GM04503 (cell line): ENCODE data around the gene PAPPA2.

Experiments
- DNase-seq: peaks from one replicate; pipeline ENCODE4 v3.0.0-alpha.2; 2012; ENCODE audit warnings: low read depth

PAPPA2 gene

GRCh38 chr1:176501599-176501998 lies 38.6 kb downstream of the PAPPA2 start:
- no peak for DNase-seq

- DNase-seq = no peak
Measured at GRCh38 chr1:176504848-176505553, 42.0 kb downstream of the PAPPA2 start.

GRCh38 chr1:176512966-176513365 lies 50.0 kb downstream of the PAPPA2 start:
- DNase-seq = no peak

- DNase-seq = peak; percentile 10
Measured at GRCh38 chr1:176515310-176515709, 52.3 kb downstream of the PAPPA2 start.

GRCh38 chr1:176517484-176517883 lies 54.5 kb downstream of the PAPPA2 start:
- DNase-seq = no peak

GRCh38 chr1:176521211-176521610 lies 58.2 kb downstream of the PAPPA2 start:
- no peak for DNase-seq

GRCh38 chr1:176522310-176522845 lies 59.4 kb downstream of the PAPPA2 start:
- DNase-seq = no peak

GRCh38 chr1:176529395-176530090 lies 66.6 kb downstream of the PAPPA2 start:
- DNase-seq = no peak

- no peak for DNase-seq
Measured at GRCh38 chr1:176531036-176531435, 68.1 kb downstream of the PAPPA2 start.

- no peak for DNase-seq
Measured at GRCh38 chr1:176531921-176532897, 69.2 kb downstream of the PAPPA2 start.

- DNase-seq = no peak
Measured at GRCh38 chr1:176533020-176533419, 70.0 kb downstream of the PAPPA2 start.

- no peak for DNase-seq
Measured at GRCh38 chr1:176536588-176536987, 73.6 kb downstream of the PAPPA2 start.

- no peak for DNase-seq
Measured at GRCh38 chr1:176539018-176539417, 76.0 kb downstream of the PAPPA2 start.

- no peak for DNase-seq
Measured at GRCh38 chr1:176540428-176540827, 77.5 kb downstream of the PAPPA2 start.

- no peak for DNase-seq
Measured at GRCh38 chr1:176541663-176542062, 78.7 kb downstream of the PAPPA2 start.

- DNase-seq = no peak
Measured at GRCh38 chr1:176542352-176542751, 79.4 kb downstream of the PAPPA2 start.

GRCh38 chr1:176543360-176544129 lies 80.6 kb downstream of the PAPPA2 start:
- DNase-seq = no peak

- DNase-seq = no peak
Measured at GRCh38 chr1:176545034-176545639, 82.2 kb downstream of the PAPPA2 start.

- no peak for DNase-seq
Measured at GRCh38 chr1:176546825-176547224, 83.8 kb downstream of the PAPPA2 start.

- no peak for DNase-seq
Measured at GRCh38 chr1:176551146-176551545, 88.2 kb downstream of the PAPPA2 start.
